GM19467 (cell line): ENCODE data around the gene ANKRD7.

Experiments
- ATAC-seq: cut with Tn5 transposase; IDR thresholded peaks from one replicate; pipeline ENCODE4 v1.9.1; 2021; ENCODE audit warnings: mild to moderate bottlenecking, moderate library complexity; ENCODE audit not compliant: unreplicated experiment

Gene ANKRD7, protein sequence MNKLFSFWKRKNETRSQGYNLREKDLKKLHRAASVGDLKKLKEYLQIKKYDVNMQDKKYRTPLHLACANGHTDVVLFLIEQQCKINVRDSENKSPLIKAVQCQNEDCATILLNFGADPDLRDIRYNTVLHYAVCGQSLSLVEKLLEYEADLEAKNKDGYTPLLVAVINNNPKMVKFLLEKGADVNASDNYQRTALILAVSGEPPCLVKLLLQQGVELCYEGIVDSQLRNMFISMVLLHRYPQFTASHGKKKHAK

DNA sequence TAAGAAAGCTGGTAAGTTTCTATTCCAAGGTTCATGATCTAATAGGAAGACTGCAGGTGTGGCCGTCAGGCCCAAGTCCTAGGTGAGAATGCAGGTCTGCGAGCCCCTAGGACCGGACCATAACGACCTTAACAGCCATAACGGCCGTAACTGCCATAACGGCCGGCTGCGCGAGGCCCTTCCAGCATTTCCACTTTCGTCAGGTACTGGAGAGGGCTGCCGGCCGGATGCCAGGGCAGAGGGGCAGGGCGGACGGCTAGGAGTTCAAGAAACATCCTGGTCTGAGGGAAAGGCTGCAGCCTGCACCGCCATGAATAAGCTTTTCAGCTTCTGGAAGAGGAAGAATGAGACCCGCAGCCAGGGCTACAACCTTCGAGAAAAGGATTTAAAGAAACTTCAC, at the start of gene ANKRD7:
Gene ANKRD7, plus strand, starts transcription at position 184 of the 400 bp plus-strand sequence. Its CDS starts 127 bp downstream, at position 311.
- ATAC-seq = no peak

DNA sequence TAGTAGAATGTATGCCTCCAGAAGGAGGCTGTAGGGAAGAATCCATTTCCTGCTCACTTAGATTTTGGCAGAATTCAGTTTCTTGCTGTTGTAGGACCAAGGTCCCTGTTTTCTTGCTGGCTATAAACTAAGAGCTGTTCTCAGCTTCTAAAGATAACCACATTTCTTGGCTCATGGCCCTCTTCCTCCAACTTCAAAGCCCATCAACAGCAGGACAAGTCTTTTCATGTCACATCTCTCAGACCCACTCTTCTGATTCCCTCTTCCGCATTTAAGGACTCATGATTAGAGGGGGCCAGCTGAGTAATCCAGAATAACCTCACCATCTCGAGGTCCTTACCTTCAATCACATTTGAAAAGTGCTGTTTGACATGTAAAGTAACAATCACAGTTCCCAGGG, 48.8 kb upstream of the ANKRD7 start:
- no peak for ATAC-seq

DNA sequence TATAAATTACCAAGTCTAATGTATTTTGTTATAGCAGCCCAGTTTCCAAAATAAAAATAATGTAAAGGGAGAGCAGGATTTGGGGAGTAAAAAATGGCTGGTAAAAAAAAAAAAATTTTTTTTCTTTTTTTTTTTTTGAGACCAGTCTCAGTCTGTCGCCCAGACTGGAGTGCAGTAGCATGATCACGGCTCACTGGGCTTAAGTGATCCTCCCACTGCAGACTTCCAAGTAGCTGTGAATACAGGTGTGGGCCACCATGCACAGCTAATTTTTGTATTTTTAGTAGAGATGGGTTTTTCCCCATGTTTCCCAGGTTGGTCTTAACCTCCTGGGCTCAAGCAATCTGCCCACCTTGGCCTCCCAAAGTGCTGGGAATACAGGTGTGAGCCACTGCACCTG, 45.3 kb upstream of the ANKRD7 start:
- no peak for ATAC-seq

DNA sequence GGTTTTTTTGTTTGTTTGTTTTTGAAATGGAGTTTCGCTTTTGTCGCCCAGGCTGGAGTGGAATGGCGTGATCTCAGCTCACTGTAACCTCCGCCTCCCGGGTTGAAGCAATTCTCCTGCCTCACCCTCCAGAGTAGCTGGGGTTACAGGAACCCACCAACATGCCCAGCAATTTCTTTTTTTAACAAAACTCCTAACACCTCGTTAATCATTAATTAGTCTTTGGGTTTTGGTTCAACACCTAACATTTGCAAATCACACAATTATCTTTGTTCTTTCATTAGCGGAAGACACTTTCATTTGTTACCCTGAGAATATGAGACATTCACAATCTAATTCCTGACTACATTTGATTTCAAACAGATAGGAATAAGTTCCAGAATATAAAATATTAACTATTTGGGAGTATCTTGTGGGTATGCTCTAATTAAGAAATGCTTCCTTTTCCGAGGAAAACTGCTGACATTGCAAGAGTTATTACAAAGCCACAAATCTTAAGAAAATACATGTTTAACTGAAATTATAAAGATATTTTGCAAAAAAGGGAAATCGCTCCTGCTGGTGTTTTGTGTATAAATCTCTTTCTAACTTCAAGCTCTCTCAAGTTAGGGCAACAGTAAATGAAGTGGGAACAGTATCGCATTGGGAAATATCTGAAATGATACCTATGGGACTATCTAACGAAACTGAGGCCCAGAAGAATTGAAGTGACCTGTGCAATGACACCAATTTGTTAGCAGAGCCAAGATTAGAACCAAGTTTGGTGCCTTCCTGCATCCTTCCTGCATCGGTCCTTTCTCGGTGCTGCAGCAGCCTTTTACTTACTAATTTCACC, 41.7 kb upstream of the ANKRD7 start:
- ATAC-seq = no peak

DNA sequence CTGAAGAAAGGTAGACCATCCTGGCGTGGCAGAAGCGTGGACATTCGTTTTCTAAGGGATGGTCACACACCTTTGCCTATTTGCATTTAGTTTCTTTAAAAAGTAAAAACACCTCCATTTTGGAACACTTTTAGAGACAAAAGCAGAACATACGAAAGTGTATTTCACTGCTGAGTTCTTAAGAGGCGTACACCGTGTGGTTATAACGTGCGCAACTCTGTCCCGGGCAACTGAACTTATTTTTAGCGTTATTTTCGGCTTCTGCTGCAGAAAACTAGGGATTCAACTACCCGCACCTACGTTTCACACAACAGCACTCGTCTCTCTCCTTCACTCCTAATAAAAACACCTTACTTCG, 41.1 kb upstream of the ANKRD7 start:
- ATAC-seq = peak; percentile 1

DNA sequence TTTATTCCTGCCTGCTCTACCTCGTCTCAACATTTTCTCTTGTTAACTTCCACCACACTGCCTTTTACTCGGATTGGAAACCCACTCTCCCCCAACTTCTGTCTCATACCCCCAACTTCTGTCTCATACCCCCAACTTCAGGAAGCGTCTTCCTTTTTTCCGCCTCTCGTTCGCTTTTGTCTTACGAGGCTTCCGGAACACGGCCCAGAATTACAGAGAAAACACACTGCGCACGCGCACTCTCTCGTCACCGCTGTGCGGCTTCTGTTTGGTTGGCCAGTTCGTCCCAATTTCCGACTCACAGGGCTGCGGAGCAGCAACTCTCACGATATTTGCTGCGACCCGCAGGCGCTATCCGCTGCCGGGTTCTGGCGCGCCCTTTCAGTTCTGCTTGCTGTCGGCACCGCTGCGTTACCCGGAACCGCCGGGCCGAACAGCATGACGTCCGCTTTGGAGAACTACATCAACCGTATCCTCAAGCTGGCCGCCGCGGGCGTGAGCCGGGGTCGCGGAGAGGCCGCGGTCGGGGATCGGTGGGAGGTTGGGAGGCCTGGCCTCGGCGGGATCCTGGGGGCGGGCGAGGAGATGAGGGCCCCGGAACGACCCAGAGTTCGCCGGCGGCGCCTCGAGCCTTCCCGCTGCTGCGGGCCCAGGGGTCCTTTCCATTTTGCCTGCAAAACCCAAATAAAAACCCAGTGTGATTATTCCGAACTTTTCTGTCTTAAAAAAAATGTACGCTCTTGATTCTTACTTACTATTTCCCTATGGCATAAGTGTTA, 40.5 kb upstream of the ANKRD7 start, which contains the start of gene LSM8:
Gene LSM8, plus strand, starts transcription at position 379 of the 779 bp plus-strand sequence. Its CDS starts 60 bp downstream, at position 439.
- peak; percentile 97 for ATAC-seq

DNA sequence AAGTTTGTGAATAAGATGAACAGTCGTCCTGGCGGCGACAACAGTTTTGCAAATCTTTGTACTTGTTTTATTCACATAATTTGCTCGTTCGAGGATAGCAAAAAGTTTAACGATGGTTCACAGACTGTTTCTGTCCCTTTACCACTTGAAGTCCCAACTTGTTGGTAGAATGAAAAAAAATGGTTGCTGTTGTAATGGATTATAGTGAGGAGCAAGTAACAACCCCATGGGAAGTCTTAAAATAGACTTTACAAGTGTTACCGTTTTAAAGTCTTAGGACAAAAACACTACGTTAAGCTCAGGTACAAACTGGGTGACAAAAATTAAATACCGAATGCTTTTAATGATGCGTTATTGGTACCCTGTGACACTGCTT, 40.0 kb upstream of the ANKRD7 start:
- no peak for ATAC-seq

DNA sequence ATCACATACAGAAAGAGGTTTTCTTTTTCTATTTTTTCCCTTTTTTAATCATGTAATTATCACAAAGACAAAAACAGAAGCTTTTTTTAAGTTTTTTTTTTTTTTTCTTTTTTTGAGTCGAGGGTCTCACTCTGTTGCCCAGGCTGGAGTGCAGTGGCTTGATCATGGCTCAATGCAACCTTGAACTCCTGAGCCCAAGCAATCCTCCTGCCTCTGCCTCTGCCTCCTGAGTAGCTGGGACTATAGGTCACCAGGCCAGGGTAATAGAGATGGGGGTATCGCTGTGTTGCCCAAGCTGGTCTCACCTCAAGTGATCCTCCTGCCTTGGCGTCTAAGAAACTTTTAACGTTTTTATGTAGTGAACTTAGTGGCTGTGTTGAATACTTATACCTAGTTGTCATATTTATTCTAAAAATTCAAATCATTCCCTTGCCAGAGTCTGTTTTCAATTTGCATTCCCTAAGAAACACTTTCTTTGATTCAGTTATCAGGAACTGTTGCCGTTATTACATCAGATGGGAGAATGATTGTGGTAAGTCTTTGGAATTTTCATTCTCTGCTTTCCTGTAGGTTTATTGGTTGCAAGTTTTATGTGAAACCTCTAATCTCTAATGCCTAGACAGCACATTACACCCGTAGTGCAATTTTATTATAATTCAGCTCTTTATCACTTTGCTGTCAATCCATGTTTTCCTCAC, 39.2 kb upstream of the ANKRD7 start:
- ATAC-seq = no peak

DNA sequence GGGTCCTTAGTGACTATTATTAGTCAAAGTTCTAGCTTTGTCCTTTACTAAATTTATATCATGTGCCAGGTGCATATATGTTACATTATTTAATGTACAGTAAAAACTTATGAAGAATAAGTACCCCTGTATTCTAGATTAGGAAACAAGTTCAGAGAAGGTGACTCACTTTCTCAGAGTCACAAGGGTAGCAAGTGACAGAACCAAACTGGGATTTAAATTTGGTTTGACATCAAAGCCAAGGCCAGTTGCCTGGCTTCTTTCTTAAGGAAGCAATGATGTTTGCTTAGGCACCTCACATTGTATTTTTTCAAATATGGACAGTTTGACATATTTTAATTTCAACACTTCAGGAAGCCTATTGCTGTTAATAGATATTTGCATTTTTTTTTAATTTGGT, 38.0 kb upstream of the ANKRD7 start:
- no peak for ATAC-seq

DNA sequence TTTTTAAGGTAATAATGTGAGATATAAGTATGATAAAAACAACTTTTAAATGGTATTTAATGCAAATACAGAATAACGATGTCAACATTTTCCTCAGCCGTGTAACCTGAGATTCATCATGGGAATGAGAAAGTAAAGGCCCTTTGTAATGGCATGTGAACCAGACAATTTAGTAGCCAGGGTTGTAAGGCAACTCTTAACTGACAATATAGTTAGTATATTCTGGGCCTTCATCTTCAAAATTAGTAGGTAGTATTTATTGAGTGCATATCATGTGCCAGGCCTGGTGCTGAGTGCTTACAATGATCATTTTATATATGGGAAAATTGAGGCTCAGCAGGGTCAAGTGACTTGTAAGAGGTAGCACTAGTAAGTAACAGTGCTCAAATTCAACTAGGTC, 29.9 kb upstream of the ANKRD7 start:
- no peak for ATAC-seq

DNA sequence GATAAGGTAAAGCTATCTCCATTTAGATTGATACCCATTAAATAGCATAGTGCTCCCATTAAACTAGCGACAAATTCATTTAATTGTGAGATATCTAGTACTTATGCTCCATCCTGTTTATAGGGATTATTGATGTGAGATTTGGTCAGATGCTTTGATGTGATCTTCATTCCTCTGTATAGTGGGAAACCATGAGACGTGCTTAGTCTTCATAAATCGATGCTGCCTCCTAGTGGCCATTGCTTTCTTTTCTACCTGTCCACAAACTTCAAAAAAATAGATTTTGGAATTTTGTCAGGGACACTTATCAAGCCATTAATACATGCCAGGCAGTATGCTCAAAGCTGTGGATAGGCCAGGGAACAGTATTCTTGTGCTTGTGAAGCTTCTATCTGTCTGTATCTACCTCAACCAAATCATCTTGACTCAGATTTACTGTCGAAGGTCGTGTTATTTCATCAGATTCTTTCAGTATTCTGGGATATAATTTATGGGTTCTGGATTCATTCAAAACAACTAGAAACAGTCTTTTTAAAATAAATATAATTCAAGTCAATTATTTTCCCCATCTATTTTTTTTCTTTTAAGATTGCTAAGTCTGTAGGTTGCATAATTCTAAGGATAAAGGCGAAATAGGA, 28.5 kb upstream of the ANKRD7 start:
- peak; percentile 80 for ATAC-seq

DNA sequence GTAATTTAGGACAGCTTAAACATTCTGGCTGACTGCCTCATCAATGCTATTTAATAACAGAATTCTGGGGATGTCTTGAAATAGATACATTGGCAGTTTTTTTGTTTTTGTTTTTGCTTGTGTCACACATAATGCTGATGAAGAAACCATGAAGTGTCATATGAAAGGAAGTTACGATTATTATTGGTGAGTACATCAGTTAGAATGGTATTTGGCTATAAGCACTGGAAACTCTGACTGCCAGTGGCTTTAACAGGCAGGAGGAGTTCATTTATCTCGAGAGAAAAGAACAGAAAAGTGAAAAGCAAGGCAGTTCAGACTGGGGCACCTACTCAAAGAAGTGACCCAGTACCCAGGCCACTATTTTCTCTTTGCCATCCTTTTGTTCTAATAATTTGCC, 22.4 kb upstream of the ANKRD7 start:
- ATAC-seq = no peak

DNA sequence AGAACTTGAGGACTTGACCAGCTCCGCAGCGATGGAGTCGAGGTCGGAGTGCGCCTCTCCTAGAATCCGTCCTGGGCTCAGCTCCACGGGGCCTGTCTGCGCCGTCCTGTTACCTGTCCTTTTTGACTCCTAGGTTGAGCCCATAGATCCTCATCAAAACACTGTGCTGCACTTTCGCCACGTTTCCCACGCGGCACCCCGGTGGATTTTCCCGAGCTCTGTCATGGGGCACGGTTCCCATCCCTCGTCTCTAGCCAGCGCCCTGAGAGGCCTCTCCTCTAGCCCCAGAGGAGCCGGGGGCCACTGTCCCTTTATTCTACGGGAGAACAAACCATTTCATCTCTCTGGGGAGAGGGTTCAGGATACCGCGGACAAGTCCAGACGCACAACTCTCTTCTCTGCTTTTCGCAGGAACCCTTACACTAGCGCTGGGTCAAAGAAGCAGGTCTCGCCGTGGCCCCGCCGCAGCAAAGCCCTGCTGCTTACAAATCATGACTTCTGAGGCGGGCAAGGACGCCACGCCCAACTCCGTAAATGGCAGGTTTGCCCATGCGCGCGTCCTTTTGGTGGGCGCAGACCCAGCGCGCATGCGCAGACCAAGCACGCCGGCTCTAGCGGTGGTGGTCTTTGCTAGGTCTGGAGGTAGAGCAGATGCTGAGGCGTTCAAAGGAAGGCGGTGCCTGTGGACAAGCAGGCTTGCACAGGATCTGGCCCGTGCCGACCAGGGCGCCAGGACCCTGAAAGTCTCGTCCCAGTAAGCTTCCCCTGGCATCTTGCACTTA, 10.3 kb upstream of the ANKRD7 start:
- ATAC-seq = peak; percentile 96

DNA sequence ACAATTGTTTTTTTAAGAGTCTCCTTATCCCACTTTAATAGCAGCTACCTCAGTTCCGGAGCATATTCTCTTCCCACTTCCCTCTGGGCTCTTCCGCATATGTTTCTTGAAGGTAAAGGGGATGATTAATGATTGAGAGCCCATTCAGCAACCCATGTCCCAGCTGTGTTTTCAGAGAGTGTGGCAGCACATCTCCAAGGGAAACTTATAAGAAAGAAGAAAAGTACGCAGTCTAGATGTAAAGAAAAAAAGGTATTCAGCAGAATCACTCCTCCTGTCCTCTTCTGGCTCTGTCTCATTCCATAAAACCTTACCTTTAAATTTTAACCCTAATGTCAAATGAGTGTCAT, 9.7 kb upstream of the ANKRD7 start:
- no peak for ATAC-seq

DNA sequence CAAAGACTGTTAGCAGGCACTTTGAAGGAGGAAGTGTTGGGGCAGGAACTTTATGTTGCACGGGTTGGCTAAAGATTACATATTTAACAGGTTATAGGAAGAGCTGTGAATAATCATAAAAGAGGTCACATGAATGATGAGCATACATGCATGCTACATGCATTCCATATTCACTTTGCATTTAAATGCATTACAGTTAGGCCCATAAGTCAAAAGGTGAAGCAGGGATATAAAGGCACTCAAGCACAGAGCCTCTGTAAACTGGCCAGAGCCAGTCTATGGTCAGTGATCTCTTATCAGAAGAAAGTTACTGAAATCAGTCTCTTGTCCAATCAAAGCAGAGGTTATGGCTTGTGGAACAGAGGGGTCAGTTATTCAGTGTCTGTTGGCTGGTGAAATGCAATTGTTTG, 7.3 kb upstream of the ANKRD7 start:
- no peak for ATAC-seq

DNA sequence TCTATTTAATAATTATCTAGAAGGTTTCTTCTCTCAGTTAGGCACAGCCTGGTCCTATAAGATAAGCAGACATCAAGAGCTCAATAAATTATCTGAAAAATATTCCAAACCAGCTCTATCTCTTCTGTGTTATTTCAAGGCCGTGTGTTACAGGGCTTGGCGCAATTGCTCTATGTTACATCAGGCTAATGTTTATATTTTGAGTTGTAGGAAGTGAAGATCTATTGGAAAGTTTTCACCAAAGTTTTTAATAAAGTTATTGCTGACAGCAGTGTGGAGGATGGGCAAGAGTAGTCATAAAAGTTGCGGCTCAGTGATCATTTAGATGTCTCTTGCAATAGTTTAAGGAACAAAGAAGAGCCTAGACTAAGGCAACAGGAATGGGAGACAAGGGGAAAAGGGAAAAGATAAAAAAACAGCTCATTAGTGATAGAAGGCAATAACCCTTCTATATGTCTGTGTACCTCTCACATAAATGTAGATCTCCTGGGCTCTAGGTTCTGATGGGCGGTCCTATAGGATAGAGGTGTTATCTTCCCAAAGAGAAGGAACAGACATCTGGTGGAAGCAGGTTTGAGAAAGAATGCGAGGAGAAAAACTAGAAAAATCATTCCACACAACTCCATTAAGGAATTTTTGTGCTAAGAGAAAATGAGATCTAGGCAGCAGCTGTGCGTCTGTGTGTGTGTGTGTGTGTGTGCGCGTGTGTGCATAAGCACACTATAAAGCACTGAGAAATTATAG, 5.9 kb upstream of the ANKRD7 start:
- no peak for ATAC-seq

DNA sequence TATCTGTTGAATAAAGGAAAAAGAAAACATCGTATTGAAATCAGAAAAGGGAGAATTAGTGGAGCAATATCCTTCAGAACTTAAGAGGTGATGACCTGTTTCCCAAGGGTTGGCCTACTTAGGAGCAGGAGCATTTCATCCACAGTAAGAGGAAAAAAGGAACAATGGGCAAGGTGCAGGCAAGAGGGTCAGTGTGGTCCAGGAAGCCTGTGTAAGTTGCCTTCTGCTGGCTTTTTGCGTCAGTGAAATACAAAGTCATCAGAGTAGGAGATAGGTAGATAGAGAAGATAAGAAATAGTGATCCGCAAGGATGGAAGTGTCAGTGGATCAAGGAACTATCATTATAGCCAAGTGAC, 5.4 kb upstream of the ANKRD7 start:
- no peak for ATAC-seq

DNA sequence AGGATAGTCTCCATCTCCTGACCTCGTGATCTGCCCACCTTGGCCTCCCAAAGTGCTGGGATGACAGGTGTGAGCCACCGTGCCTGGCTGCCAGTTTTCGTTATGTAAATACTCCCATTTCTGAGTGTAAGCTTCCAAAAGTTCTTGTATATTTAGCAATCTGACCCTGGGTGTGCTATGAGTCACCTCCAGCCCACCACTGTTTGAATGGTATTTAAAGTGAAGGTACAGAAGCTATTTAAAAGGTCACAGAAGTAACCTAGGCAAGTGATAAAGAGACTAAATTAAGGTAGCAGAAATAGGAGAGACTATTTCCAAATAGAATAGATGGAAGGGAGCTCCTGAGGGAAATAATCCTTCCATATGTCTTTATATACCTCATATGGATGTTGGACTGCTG, 3.9 kb upstream of the ANKRD7 start:
- no peak for ATAC-seq

DNA sequence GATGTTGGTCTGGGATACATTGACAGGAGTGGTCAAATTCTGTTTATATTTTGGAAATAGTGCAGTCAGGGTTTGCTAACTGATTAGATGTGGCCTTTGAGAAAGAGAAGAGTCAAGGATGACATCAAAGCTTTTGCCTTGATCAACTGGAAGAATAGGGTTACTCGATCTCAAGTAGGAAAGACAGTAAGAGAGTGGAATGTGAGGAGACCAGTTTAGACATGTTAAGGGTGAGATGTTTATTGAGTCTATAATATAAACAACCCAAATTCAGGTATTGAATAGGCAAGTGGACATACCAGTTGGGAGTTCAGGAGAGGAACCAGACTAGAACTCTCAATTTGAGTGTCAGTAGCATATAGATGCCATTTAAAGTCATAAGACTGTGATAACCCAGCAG, 1.9 kb upstream of the ANKRD7 start:
- ATAC-seq = no peak
